Spleen (tissue), 7 donors: ENCODE data around the gene RET.

Source experiments
- POLR2A ChIP-seq, 3 donors: fragments of 450-650 bp; IDR thresholded peaks; one replicate each; pipeline ENCODE4 v1.5.1; 2017; ENCODE audit warnings: antibody characterized with exemption in 3 of 3, mild to moderate bottlenecking in 1 of 3
- POLR2AphosphoS5 ChIP-seq, 3 donors: sonication (generic); formaldehyde crosslinking; IDR thresholded peaks; one replicate each; pipeline ENCODE4 v1.5.1; 2017; ENCODE audit warnings: antibody characterized with exemption in 3 of 3
- TF ChIP-seq, protein P1 (sequence below), 11 experiments: fragments of 200-600 bp in 7 of 11; fragments of 450-650 bp in 4 of 11; sonication (generic) in 4 of 11; IDR thresholded peaks in 8 of 11; conservative IDR thresholded peaks in 3 of 11; 1 replicate in 7 of 11; 2 replicates in 4 of 11; pipeline versions ENCODE4 v1.4.0 to v1.8.0; 2016 to 2021; ENCODE audit warnings: antibody characterized with exemption in 11 of 11, inconsistent platforms in 4 of 11, mild to moderate bottlenecking in 1 of 11
- donor health status: DM: no; HTN: no; CAD: no; lungs with moderate emphysema.
- donor health status: DM: no; HTN: no; CAD: no.
- donor health status: DM: no; HTN: no; CAD: no.

DNA sequence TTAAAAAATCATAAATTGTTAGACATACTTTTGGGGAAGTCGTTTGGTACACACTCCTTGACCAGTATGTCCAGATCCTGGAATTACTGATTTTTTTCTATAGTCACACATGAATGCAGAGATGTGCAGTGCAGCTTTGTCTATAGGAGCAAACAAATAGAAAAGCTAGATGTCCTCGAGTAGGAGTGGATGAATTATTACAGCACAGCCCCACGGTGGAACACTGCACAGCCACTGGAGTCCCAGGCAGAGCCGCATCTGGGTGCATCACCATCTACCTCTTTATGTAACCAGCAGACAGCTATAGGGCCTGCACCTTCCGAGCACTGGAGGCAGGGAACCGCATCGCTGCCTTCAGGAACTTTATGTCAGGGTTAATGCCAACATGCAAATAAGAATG is 17.0 kb upstream of the RET start:
- TF ChIP-seq POLR2A (IDR thresholded peaks at IDR 0.05) (no peak), POLR2AphosphoS5 (IDR thresholded peaks at IDR 0.05) (no peak)
- TF ChIP-seq, protein P1, sequence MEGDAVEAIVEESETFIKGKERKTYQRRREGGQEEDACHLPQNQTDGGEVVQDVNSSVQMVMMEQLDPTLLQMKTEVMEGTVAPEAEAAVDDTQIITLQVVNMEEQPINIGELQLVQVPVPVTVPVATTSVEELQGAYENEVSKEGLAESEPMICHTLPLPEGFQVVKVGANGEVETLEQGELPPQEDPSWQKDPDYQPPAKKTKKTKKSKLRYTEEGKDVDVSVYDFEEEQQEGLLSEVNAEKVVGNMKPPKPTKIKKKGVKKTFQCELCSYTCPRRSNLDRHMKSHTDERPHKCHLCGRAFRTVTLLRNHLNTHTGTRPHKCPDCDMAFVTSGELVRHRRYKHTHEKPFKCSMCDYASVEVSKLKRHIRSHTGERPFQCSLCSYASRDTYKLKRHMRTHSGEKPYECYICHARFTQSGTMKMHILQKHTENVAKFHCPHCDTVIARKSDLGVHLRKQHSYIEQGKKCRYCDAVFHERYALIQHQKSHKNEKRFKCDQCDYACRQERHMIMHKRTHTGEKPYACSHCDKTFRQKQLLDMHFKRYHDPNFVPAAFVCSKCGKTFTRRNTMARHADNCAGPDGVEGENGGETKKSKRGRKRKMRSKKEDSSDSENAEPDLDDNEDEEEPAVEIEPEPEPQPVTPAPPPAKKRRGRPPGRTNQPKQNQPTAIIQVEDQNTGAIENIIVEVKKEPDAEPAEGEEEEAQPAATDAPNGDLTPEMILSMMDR (IDR thresholded peaks at IDR 0.05 in 8 of 11, conservative IDR thresholded peaks at IDR 0.05 in 3 of 11): no peak
